Measurements from ENCODE around the gene FIZ1.

The FIZ1 gene

GRCh38 chr19:55580628-55581144 lies 18.6 kb downstream of the FIZ1 start, which contains the start of gene ZNF579:
TSS of gene ZNF579 (minus strand) at chr19:55580848. CDS start at chr19:55579639, 1,209 bp downstream.
- DNase-seq = peak; percentile 91
- Histone ChIP-seq H2BK120ac (ENCODE audit: low read depth, low read length) (peak within 1 kb of the TSS; percentile 94), H3K23ac (ENCODE audit: low read length in 2 of 2) (peak within 1 kb of the TSS in 1 of 2 experiments; percentile 81), H3K79me1 (replicated peaks; ENCODE audit: low read length, poor library complexity, severe bottlenecking) (peaks cover 2% of the 10 kb centered on the region), H3K4me2 (ENCODE audit: low read length, poor library complexity, severe bottlenecking) (peak within 1 kb of the TSS; percentile 73), H3K9me3 (ENCODE audit: control insufficient read depth, low read length) (no peaks in the 10 kb centered on the region), H2AFZ (ENCODE audit: low read depth, low read length) (no peak within 1 kb of the TSS), H3K27ac (ENCODE audit: low read length, poor library complexity, severe bottlenecking) (peak within 1 kb of the TSS; percentile 99), H2BK5ac (ENCODE audit: low read depth, low read length, poor library complexity, severe bottlenecking) (peak within 1 kb of the TSS; percentile 100), H3K9ac (ENCODE audit: low read length) (peak within 1 kb of the TSS; percentile 86), H2AK5ac (ENCODE audit: low read length, severe bottlenecking) (peak within 1 kb of the TSS; percentile 76), H3K4ac (ENCODE audit: low read depth in 1 of 2, low read length in 2 of 2) (peak within 1 kb of the TSS; percentile 62 to 98), H3K27me3 (ENCODE audit: control insufficient read depth in 1 of 2, insufficient read depth in 1 of 2, low read length in 2 of 2) (no peaks in the 10 kb centered on the region), H3K18ac (ENCODE audit: low read depth in 1 of 2, low read length in 2 of 2) (peak within 1 kb of the TSS; percentile 88 to 98), H2BK12ac (ENCODE audit: low read length in 2 of 2) (no peak within 1 kb of the TSS), H2BK15ac (ENCODE audit: low read depth, poor library complexity, severe bottlenecking) (peak within 1 kb of the TSS; percentile 66), H3K14ac (ENCODE audit: low read length in 2 of 2) (peak within 1 kb of the TSS in 1 of 2 experiments; percentile 99), H3K4me1 (ENCODE audit: control insufficient read depth, insufficient read depth, low read depth, low read length) (peaks cover 38% of the 10 kb centered on the region), H3K4me3 (ENCODE audit: insufficient read depth in 1 of 2, low read depth in 1 of 2, low read length in 2 of 2) (peak within 1 kb of the TSS; percentile 86 to 90), H3K36me3 (ENCODE audit: control insufficient read depth in 1 of 2, insufficient read depth in 2 of 2, low read depth in 1 of 2, low read length in 2 of 2) (peaks cover 13 to 29% of the 10 kb centered on the region in 2 experiments), H4K91ac (ENCODE audit: low read length) (peak within 1 kb of the TSS; percentile 86), H4K8ac (ENCODE audit: low read length) (peak within 1 kb of the TSS; percentile 97)
- 0% methylated on average over 6 of the region's 24 CpGs for WGBS

- Histone ChIP-seq H3K36me3 (ENCODE audit: control insufficient read depth in 1 of 2, insufficient read depth in 2 of 2, low read depth in 1 of 2, low read length in 2 of 2) (peaks cover 13 to 29% of the 10 kb centered on the region in 2 experiments), H3K27me3 (ENCODE audit: control insufficient read depth in 1 of 2, insufficient read depth in 1 of 2, low read length in 2 of 2) (no peaks in the 10 kb centered on the region), H2BK12ac (ENCODE audit: low read length in 2 of 2) (no peak overlapping the region), H2AK5ac (ENCODE audit: low read length, severe bottlenecking) (peak overlapping the region; percentile 76), H3K23ac (ENCODE audit: low read length in 2 of 2) (peak overlapping the region in 1 of 2 experiments; percentile 81), H2AFZ (ENCODE audit: low read depth, low read length) (no peak overlapping the region), H3K4me1 (ENCODE audit: control insufficient read depth, insufficient read depth, low read depth, low read length) (peaks cover 35% of the 10 kb centered on the region), H3K18ac (ENCODE audit: low read depth in 1 of 2, low read length in 2 of 2) (peak overlapping the region; percentile 88 to 98), H4K8ac (ENCODE audit: low read length) (peak overlapping the region; percentile 92), H3K4me3 (ENCODE audit: insufficient read depth in 1 of 2, low read depth in 1 of 2, low read length in 2 of 2) (peak overlapping the region; percentile 86 to 90), H3K14ac (ENCODE audit: low read length in 2 of 2) (peak overlapping the region in 1 of 2 experiments; percentile 99), H3K79me1 (replicated peaks; ENCODE audit: low read length, poor library complexity, severe bottlenecking) (peaks cover 2% of the 10 kb centered on the region), H2BK5ac (ENCODE audit: low read depth, low read length, poor library complexity, severe bottlenecking) (peak overlapping the region; percentile 100), H4K91ac (ENCODE audit: low read length) (peak overlapping the region; percentile 86), H3K4me2 (ENCODE audit: low read length, poor library complexity, severe bottlenecking) (peak overlapping the region; percentile 68), H3K9ac (ENCODE audit: low read length) (peak overlapping the region; percentile 86), H2BK15ac (ENCODE audit: low read depth, poor library complexity, severe bottlenecking) (peak overlapping the region; percentile 66), H3K27ac (ENCODE audit: low read length, poor library complexity, severe bottlenecking) (peak overlapping the region; percentile 99), H2BK120ac (ENCODE audit: low read depth, low read length) (peak overlapping the region; percentile 94), H3K4ac (ENCODE audit: low read depth in 1 of 2, low read length in 2 of 2) (peak overlapping the region; percentile 62 to 98), H3K9me3 (ENCODE audit: control insufficient read depth, low read length) (no peaks in the 10 kb centered on the region)
- 13% methylated on average over 20 of the region's 20 CpGs for WGBS
- DNase-seq = peak; percentile 63
These were observed 19.3 kb downstream of the FIZ1 start for GRCh38 chr19:55579766-55580621.

- Histone ChIP-seq H3K4ac (ENCODE audit: low read depth in 1 of 2, low read length in 2 of 2) (peak overlapping the region in 1 of 2 experiments; percentile 21), H3K14ac (ENCODE audit: low read length in 2 of 2) (peak overlapping the region in 1 of 2 experiments; percentile 47), H3K9ac (ENCODE audit: low read length) (peak overlapping the region; percentile 86), H2BK120ac (ENCODE audit: low read depth, low read length) (no peak overlapping the region), H3K27me3 (ENCODE audit: control insufficient read depth in 1 of 2, insufficient read depth in 1 of 2, low read length in 2 of 2) (no peaks in the 10 kb centered on the region), H2AFZ (ENCODE audit: low read depth, low read length) (no peak overlapping the region), H3K4me1 (ENCODE audit: control insufficient read depth, insufficient read depth, low read depth, low read length) (peaks cover 31% of the 10 kb centered on the region), H2BK15ac (ENCODE audit: low read depth, poor library complexity, severe bottlenecking) (no peak overlapping the region), H3K36me3 (ENCODE audit: control insufficient read depth in 1 of 2, insufficient read depth in 2 of 2, low read depth in 1 of 2, low read length in 2 of 2) (peaks cover 13 to 29% of the 10 kb centered on the region in 2 experiments), H3K4me2 (ENCODE audit: low read length, poor library complexity, severe bottlenecking) (peak overlapping the region; percentile 68), H2AK5ac (ENCODE audit: low read length, severe bottlenecking) (no peak overlapping the region), H3K18ac (ENCODE audit: low read depth in 1 of 2, low read length in 2 of 2) (peak overlapping the region in 1 of 2 experiments; percentile 76), H2BK12ac (ENCODE audit: low read length in 2 of 2) (no peak overlapping the region), H3K4me3 (ENCODE audit: insufficient read depth in 1 of 2, low read depth in 1 of 2, low read length in 2 of 2) (peak overlapping the region; percentile 86 to 90), H3K27ac (ENCODE audit: low read length, poor library complexity, severe bottlenecking) (peak overlapping the region; percentile 99), H2BK5ac (ENCODE audit: low read depth, low read length, poor library complexity, severe bottlenecking) (no peak overlapping the region), H3K9me3 (ENCODE audit: control insufficient read depth, low read length) (no peaks in the 10 kb centered on the region), H3K23ac (ENCODE audit: low read length in 2 of 2) (peak overlapping the region in 1 of 2 experiments; percentile 81), H3K79me1 (replicated peaks; ENCODE audit: low read length, poor library complexity, severe bottlenecking) (peaks cover 2% of the 10 kb centered on the region), H4K8ac (ENCODE audit: low read length) (no peak overlapping the region), H4K91ac (ENCODE audit: low read length) (no peak overlapping the region)
- no peak for DNase-seq
- WGBS = 97% methylated on average over 90 of the region's 90 CpGs
These were observed 20.3 kb downstream of the FIZ1 start for GRCh38 chr19:55578761-55579747.
